Measurements from ENCODE around the gene ACTA1. TPM values are rescaled to one million over a fixed set of nuclear protein-coding genes. Genes with fewer than 3 reads are reported as not detected.
"Not testable (repeated sequence)": the region's sequence is repeated elsewhere in the genome, so short reads cannot be mapped to it uniquely, and the experiment has no call there.

ACTA1 gene
- total RNA-seq, result not detected
- not detected for polyA plus RNA-seq

DNA sequence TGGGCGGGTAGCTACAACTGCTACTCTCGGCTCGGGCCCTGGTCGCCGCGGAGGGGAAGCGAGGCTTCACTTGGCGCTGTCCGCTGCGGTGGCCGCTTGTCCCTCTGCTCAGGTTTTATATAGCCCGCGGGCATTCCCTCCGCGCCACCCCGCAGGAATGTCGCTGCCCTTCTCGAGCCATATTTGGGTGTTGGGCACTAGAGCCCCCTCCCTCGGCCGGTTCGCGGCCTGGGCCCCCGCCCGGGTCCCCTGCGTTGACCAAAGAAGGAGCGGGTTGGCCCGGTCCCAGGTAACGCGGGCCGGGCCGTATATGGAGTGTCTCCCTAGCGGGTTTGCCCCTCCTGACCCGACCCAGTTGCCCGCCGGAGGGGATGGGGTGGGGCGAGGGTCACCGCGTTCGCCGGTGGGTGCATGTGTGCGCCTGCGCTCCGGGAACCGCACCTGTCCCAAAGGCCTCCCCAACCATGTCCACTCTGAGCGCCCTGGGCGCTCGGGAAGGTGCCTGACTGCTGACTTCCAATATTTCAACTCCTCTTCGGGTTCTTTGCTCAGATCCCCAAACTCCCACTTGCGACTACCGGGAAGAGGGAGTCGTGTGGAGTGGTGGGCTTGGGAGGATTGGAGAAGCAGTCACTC, at the start of gene ACTA1:
Gene ACTA1, minus strand, starts transcription at position 90 of the 636 bp plus-strand sequence. CDS start 979 bp downstream, outside the sequence.
- DNase-seq, result no peak
- POLR2A ChIA-PET, result no interaction called here
- no peak within 1 kb of the TSS for H3K4me3 ChIP-seq (ENCODE audit: low read length)
- H3K27me3 ChIP-seq (ENCODE audit: insufficient read depth, low read length, poor library complexity, severe bottlenecking), result peaks cover 50% of the 10 kb centered on the region
- CTCF ChIA-PET, result no interaction called here
- H3K36me3 ChIP-seq (ENCODE audit: insufficient read depth, low read length), result no peaks in the 10 kb centered on the region
- Mint-ChIP-seq H3K27me3 (peaks cover 45 to 52% of the 10 kb centered on the region in 2 donors), H3K4me3 (peak within 1 kb of the TSS in 2 of 7 donors; percentile 23 to 65), H3K27ac (peak within 1 kb of the TSS in 1 of 8 donors; percentile 34), H3K36me3 (peaks cover 0 to 6% (median 2%) of the 10 kb centered on the region in 3 donors), H3K4me1 (peaks cover 15 to 34% (median 19%) of the 10 kb centered on the region in 3 donors), H3K9me3 (peaks cover 0 to 6% (median 0%) of the 10 kb centered on the region in 5 donors)
- no peak within 1 kb of the TSS for H3K27ac ChIP-seq (ENCODE audit: low read depth, low read length)
- H3K9me3 ChIP-seq (ENCODE audit: low read length), result no peaks in the 10 kb centered on the region
- peaks cover 13% of the 10 kb centered on the region for H3K4me1 ChIP-seq (ENCODE audit: insufficient read depth, low read length)

GRCh38 chr1:229482511-229482910, 48.6 kb upstream of the ACTA1 start:
- no peaks in the 10 kb centered on the region for H3K27me3 ChIP-seq (ENCODE audit: insufficient read depth, low read length, poor library complexity, severe bottlenecking)
- H3K27ac Mint-ChIP-seq, result peak overlapping the region in 2 of 8 donors; percentile 29 to 49
- no peak overlapping the region for H3K4me3 Mint-ChIP-seq
- peaks cover 16 to 86% (median 37%) of the 10 kb centered on the region in 3 donors for H3K36me3 Mint-ChIP-seq
- H3K9me3 ChIP-seq (ENCODE audit: low read length), result no peaks in the 10 kb centered on the region
- DNase-seq, result no peak
- H3K4me3 ChIP-seq (ENCODE audit: low read length), result no peak overlapping the region
- peaks cover 4 to 15% (median 10%) of the 10 kb centered on the region in 3 donors for H3K4me1 Mint-ChIP-seq
- H3K27me3 Mint-ChIP-seq, result no peaks in the 10 kb centered on the region
- CTCF ChIA-PET, result interaction anchor here (0.6 to 6.5 kb wide), 8 partner anchors 9 to 822 kb away, joined by 3 to 58 read pairs (median 3); no protein-coding TSS in a partner anchor
- POLR2A ChIA-PET, result no interaction called here
- H3K27ac ChIP-seq (ENCODE audit: low read depth, low read length), result no peak overlapping the region
- peaks cover 24% of the 10 kb centered on the region for H3K36me3 ChIP-seq (ENCODE audit: insufficient read depth, low read length)
- no peaks in the 10 kb centered on the region for H3K9me3 Mint-ChIP-seq
- H3K4me1 ChIP-seq (ENCODE audit: insufficient read depth, low read length), result no peaks in the 10 kb centered on the region

DNA sequence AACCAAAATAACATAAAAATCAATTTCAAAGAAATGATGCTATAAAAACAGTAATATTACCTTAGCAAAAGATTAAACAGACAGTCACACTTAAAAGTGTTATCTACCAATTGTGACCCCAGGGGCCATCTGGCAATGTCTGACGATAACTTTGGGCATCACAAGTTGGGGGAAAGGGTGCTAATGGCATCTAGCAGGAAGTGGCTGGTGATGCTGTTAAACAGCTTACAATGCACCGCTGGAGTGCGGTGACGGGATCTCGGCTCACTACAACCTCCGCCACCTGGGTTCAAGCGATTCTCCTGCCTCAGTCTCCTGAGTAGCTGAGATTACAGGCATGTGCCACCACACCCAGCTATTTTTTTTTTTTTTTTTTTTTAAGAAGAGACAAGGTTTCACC, 46.6 kb upstream of the ACTA1 start:
- no peak overlapping the region for H3K4me3 ChIP-seq (ENCODE audit: low read length)
- H3K27ac Mint-ChIP-seq, result no peak overlapping the region
- H3K4me1 ChIP-seq (ENCODE audit: insufficient read depth, low read length), result no peaks in the 10 kb centered on the region
- H3K27me3 Mint-ChIP-seq, result no peaks in the 10 kb centered on the region
- H3K4me3 Mint-ChIP-seq, result no peak overlapping the region
- DNase-seq, result no peak
- peaks cover 6 to 85% (median 30%) of the 10 kb centered on the region in 3 donors for H3K36me3 Mint-ChIP-seq
- no peaks in the 10 kb centered on the region for H3K27me3 ChIP-seq (ENCODE audit: insufficient read depth, low read length, poor library complexity, severe bottlenecking)
- H3K9me3 ChIP-seq (ENCODE audit: low read length), result no peaks in the 10 kb centered on the region
- H3K9me3 Mint-ChIP-seq, result no peaks in the 10 kb centered on the region
- H3K27ac ChIP-seq (ENCODE audit: low read depth, low read length), result no peak overlapping the region
- H3K4me1 Mint-ChIP-seq, result peaks cover 4 to 15% (median 10%) of the 10 kb centered on the region in 3 donors
- ChIA-PET POLR2A (no interaction called here), CTCF (interaction anchor here (0.6 to 6.5 kb wide), 5 partner anchors 136 to 1001 kb away, joined by 3 to 58 read pairs (median 3); no protein-coding TSS in a partner anchor)
- H3K36me3 ChIP-seq (ENCODE audit: insufficient read depth, low read length), result peaks cover 19% of the 10 kb centered on the region

DNA sequence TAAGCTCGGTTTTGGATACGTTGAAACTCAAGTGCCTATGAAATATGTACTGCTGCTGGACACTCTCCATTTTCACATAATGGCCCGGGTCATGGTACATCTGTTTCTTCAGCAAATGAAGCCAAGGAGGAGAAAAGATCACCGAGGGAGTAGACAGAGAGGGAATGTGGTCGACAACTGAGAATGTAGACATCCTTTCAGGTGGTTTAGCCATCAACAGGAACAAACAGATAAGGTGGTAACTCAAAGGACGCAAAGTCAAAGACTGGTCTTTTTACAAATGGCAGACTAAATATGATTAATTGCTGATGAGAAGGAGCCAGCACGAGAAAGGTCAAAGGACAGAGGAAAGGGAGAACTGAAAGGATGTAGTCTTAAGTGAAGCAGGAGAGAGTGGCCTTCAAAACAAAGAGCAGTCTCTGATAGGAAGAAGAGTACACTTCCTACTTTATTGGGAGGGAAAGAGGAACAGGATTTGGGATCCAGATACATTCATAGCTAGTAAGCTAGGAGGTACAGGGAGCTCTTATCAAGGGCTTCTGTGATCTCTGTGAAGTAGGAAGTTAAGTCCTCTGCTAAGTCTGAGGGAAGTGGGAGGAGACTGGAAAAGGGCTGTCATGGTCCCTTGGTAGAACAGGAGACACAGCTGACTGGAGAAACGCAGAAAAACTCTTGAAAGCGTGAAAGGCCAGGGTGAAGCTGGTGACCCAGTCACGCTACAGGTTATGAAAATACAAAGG, 45.9 kb upstream of the ACTA1 start:
- peak overlapping the region in 4 of 8 donors; percentile 5 to 39 (median 28) for H3K27ac Mint-ChIP-seq

GRCh38 chr1:229478852-229479251, 45.0 kb upstream of the ACTA1 start:
- Mint-ChIP-seq H3K27ac (no peak overlapping the region), H3K4me3 (no peak overlapping the region), H3K27me3 (no peaks in the 10 kb centered on the region), H3K36me3 (peaks cover 0 to 88% (median 29%) of the 10 kb centered on the region in 3 donors), H3K4me1 (peaks cover 4 to 15% (median 10%) of the 10 kb centered on the region in 3 donors), H3K9me3 (no peaks in the 10 kb centered on the region)
- no peak overlapping the region for H3K4me3 ChIP-seq (ENCODE audit: low read length)
- no peaks in the 10 kb centered on the region for H3K4me1 ChIP-seq (ENCODE audit: insufficient read depth, low read length)
- ChIA-PET CTCF (interaction anchor here (6.5 kb wide), 1 partner anchor 221 kb away, joined by 58 read pairs; no protein-coding TSS in a partner anchor), POLR2A (no interaction called here)
- no peak overlapping the region for H3K27ac ChIP-seq (ENCODE audit: low read depth, low read length)
- H3K9me3 ChIP-seq (ENCODE audit: low read length), result no peaks in the 10 kb centered on the region
- peaks cover 25% of the 10 kb centered on the region for H3K36me3 ChIP-seq (ENCODE audit: insufficient read depth, low read length)
- no peaks in the 10 kb centered on the region for H3K27me3 ChIP-seq (ENCODE audit: insufficient read depth, low read length, poor library complexity, severe bottlenecking)
- DNase-seq, result no peak

More for the DNA sequence above, 45.9 kb upstream of the ACTA1 start:
- no peaks in the 10 kb centered on the region for H3K27me3 Mint-ChIP-seq
- no peak overlapping the region for H3K4me3 Mint-ChIP-seq
- no peak overlapping the region for H3K27ac ChIP-seq (ENCODE audit: low read depth, low read length)
- no peaks in the 10 kb centered on the region for H3K4me1 ChIP-seq (ENCODE audit: insufficient read depth, low read length)
- H3K36me3 Mint-ChIP-seq, result peaks cover 0 to 84% (median 30%) of the 10 kb centered on the region in 3 donors
- CTCF ChIA-PET, result interaction anchor here (0.6 to 6.5 kb wide), 5 partner anchors 136 to 1000 kb away, joined by 3 to 58 read pairs (median 3); no protein-coding TSS in a partner anchor
- H3K27me3 ChIP-seq (ENCODE audit: insufficient read depth, low read length, poor library complexity, severe bottlenecking), result no peaks in the 10 kb centered on the region
- H3K36me3 ChIP-seq (ENCODE audit: insufficient read depth, low read length), result peaks cover 23% of the 10 kb centered on the region
- POLR2A ChIA-PET, result no interaction called here
- no peaks in the 10 kb centered on the region for H3K9me3 Mint-ChIP-seq
- no peak for DNase-seq
- no peak overlapping the region for H3K4me3 ChIP-seq (ENCODE audit: low read length)
- H3K4me1 Mint-ChIP-seq, result peaks cover 4 to 15% (median 10%) of the 10 kb centered on the region in 3 donors
- H3K9me3 ChIP-seq (ENCODE audit: low read length), result no peaks in the 10 kb centered on the region

GRCh38 chr1:229475859-229476258, 42.0 kb upstream of the ACTA1 start:
- POLR2A ChIA-PET; H3K9me3 ChIP-seq (ENCODE audit: low read length); DNase-seq; H3K4me3 ChIP-seq (ENCODE audit: low read length); H3K27ac ChIP-seq (ENCODE audit: low read depth, low read length); H3K27me3 ChIP-seq (ENCODE audit: insufficient read depth, low read length, poor library complexity, severe bottlenecking); H3K4me1 ChIP-seq (ENCODE audit: insufficient read depth, low read length); H3K4me1 Mint-ChIP-seq; H3K27me3 Mint-ChIP-seq; H3K27ac Mint-ChIP-seq; H3K9me3 Mint-ChIP-seq; H3K4me3 Mint-ChIP-seq: not testable (repeated sequence)
- H3K36me3 Mint-ChIP-seq, result peaks cover 0 to 84% (median 28%) of the 10 kb centered on the region in 3 donors
- CTCF ChIA-PET, result interaction anchor here (1.2 to 1.5 kb wide), 2 partner anchors 15 to 218 kb away, joined by 3 to 4 read pairs; no protein-coding TSS in a partner anchor
- H3K36me3 ChIP-seq (ENCODE audit: insufficient read depth, low read length), result peaks cover 25% of the 10 kb centered on the region

DNA sequence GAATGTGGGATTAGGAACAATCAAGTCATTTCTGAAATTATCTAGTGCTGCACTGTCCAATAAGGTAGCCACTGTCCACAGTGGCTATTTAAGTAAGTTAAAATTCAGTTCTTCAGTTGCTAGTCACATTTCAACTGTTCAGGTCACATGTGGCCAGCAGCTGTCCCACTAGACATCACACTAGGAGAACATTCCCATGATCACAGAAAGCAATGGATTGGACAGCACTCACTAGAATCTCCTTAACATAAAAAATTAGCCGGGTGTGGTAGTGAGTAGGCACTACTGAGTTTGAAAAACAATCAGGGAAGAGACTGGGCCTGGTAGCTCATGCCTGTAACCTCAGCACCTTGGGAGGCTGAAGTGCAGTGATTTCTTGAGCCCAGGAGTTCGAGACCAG, 40.6 kb upstream of the ACTA1 start:
- peaks cover 4 to 86% (median 28%) of the 10 kb centered on the region in 3 donors for H3K36me3 Mint-ChIP-seq
- POLR2A ChIA-PET, result no interaction called here
- CTCF ChIA-PET, result no interaction called here

DNA sequence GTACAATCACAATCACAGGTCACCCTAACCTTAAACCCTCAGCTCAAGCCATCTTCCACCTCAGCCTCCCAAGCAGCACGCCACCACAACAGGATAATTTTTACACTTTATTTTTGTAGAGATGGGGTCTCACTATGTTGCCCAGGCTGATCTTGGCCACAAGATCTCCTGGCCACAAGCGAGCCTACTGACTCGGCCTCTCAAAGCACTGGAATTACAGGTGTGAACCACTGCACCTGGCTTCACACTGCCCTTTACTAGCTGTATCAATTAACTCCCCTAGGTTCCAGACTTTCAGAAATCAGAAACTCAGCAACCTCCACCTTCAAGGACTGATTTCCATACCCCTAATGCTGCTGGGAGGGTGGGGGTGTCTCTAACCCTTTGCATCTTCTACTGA, 37.3 kb upstream of the ACTA1 start:
- Histone ChIP-seq H3K4me3 (ENCODE audit: low read length) (no peak overlapping the region), H3K9me3 (ENCODE audit: low read length) (no peaks in the 10 kb centered on the region), H3K27me3 (ENCODE audit: insufficient read depth, low read length, poor library complexity, severe bottlenecking) (no peaks in the 10 kb centered on the region), H3K27ac (ENCODE audit: low read depth, low read length) (no peak overlapping the region), H3K36me3 (ENCODE audit: insufficient read depth, low read length) (peaks cover 45% of the 10 kb centered on the region), H3K4me1 (ENCODE audit: insufficient read depth, low read length) (no peaks in the 10 kb centered on the region)
- CTCF ChIA-PET, result no interaction called here
- POLR2A ChIA-PET, result no interaction called here
- DNase-seq, result no peak
- Mint-ChIP-seq H3K4me3 (no peak overlapping the region), H3K27me3 (no peaks in the 10 kb centered on the region), H3K9me3 (no peaks in the 10 kb centered on the region), H3K36me3 (peaks cover 8 to 86% (median 34%) of the 10 kb centered on the region in 3 donors), H3K4me1 (peaks cover 3 to 5% (median 4%) of the 10 kb centered on the region in 3 donors), H3K27ac (no peak overlapping the region)

More for the DNA sequence above, 40.6 kb upstream of the ACTA1 start:
- H3K4me1 ChIP-seq (ENCODE audit: insufficient read depth, low read length), result no peaks in the 10 kb centered on the region
- no peak overlapping the region for H3K27ac Mint-ChIP-seq
- H3K36me3 ChIP-seq (ENCODE audit: insufficient read depth, low read length), result peaks cover 30% of the 10 kb centered on the region
- H3K9me3 Mint-ChIP-seq, result no peaks in the 10 kb centered on the region
- H3K4me3 Mint-ChIP-seq, result no peak overlapping the region
- H3K4me1 Mint-ChIP-seq, result peaks cover 0 to 4% (median under 1%) of the 10 kb centered on the region in 3 donors
- H3K27me3 ChIP-seq (ENCODE audit: insufficient read depth, low read length, poor library complexity, severe bottlenecking), result no peaks in the 10 kb centered on the region
- no peaks in the 10 kb centered on the region for H3K27me3 Mint-ChIP-seq
- no peaks in the 10 kb centered on the region for H3K9me3 ChIP-seq (ENCODE audit: low read length)
- H3K4me3 ChIP-seq (ENCODE audit: low read length), result no peak overlapping the region
- no peak overlapping the region for H3K27ac ChIP-seq (ENCODE audit: low read depth, low read length)
- DNase-seq, result no peak

Measured in CD8-positive, alpha-beta memory T cell (primary cell).